GM23248 (cell line): ENCODE data around the gene GHRL. TPM values are rescaled to one million over a fixed set of nuclear protein-coding genes. Genes with fewer than 3 reads are reported as not detected.

Source experiments
- DNase-seq: peaks from one replicate; pipeline ENCODE4 v3.0.0-alpha.2; 2015
- H2AFZ ChIP-seq: fragments of 200-600 bp; sonication (generic); 2 replicates; pipeline ENCODE4 v1.6.1; 2016; ENCODE audit warnings: antibody characterized with exemption
- H3F3A ChIP-seq: fragments of 200-600 bp; sonication (generic); 2 replicates; pipeline ENCODE4 v1.6.1; 2016; ENCODE audit warnings: mild to moderate bottlenecking, antibody characterized with exemption, mixed run types; ENCODE audit not compliant: insufficient read depth
- H3K27ac ChIP-seq: fragments of 200-600 bp; sonication (generic); 2 replicates; pipeline ENCODE4 v1.5.1; 2016; ENCODE audit warnings: mild to moderate bottlenecking
- H3K27me3 ChIP-seq: fragments of 200-600 bp; sonication (generic); replicated peaks from 2 replicates; pipeline ENCODE4 v1.6.1; 2016; ENCODE audit warnings: mild to moderate bottlenecking; ENCODE audit not compliant: insufficient read depth
- H3K36me3 ChIP-seq: fragments of 200-600 bp; sonication (generic); 2 replicates; pipeline ENCODE4 v1.6.1; 2016; ENCODE audit warnings: low read depth, mild to moderate bottlenecking
- H3K4me1 ChIP-seq: fragments of 200-600 bp; sonication (generic); 2 replicates; pipeline ENCODE4 v1.6.1; 2016; ENCODE audit warnings: mild to moderate bottlenecking; ENCODE audit not compliant: insufficient read depth
- H3K4me2 ChIP-seq: fragments of 200-600 bp; sonication (generic); one replicate; pipeline ENCODE4 v1.6.1; 2016; ENCODE audit warnings: mild to moderate bottlenecking; ENCODE audit not compliant: unreplicated experiment
- H3K4me3 ChIP-seq: fragments of 200-600 bp; sonication (generic); 2 replicates; pipeline ENCODE4 v1.5.1; 2016; ENCODE audit warnings: mild to moderate bottlenecking
- H3K79me2 ChIP-seq: fragments of 200-600 bp; sonication (generic); 2 replicates; pipeline ENCODE4 v1.6.1; 2016; ENCODE audit warnings: mild to moderate bottlenecking; ENCODE audit not compliant: insufficient read depth
- H3K9ac ChIP-seq: fragments of 200-600 bp; sonication (generic); 2 replicates; pipeline ENCODE4 v1.6.1; 2016; ENCODE audit warnings: mild to moderate bottlenecking
- H3K9me2 ChIP-seq: fragments of 200-600 bp; sonication (generic); 2 replicates; pipeline ENCODE4 v1.6.1; 2016; ENCODE audit warnings: mixed run types, mild to moderate bottlenecking, moderate library complexity; ENCODE audit not compliant: insufficient read depth
- H3K9me3 ChIP-seq: fragments of 200-600 bp; sonication (generic); one replicate; pipeline ENCODE4 v1.6.1; 2017; ENCODE audit warnings: low read depth
- H4K20me1 ChIP-seq: fragments of 200-600 bp; sonication (generic); 2 replicates; pipeline ENCODE4 v1.6.0; 2016; ENCODE audit not compliant: insufficient read depth
- EZH2 ChIP-seq: fragments of 200-600 bp; sonication (generic); IDR thresholded peaks from 2 replicates; pipeline ENCODE4 v1.6.1; 2018; ENCODE audit warnings: antibody characterized with exemption, mild to moderate bottlenecking; ENCODE audit not compliant: insufficient read depth, poor library complexity, severe bottlenecking
- EZH2phosphoT487 ChIP-seq: fragments of 200-600 bp; sonication (generic); IDR thresholded peaks from 2 replicates; pipeline ENCODE4 v1.6.1; 2018; ENCODE audit warnings: antibody characterized with exemption, moderate library complexity, mild to moderate bottlenecking, low read depth; ENCODE audit not compliant: insufficient read depth
- WGBS, 2 experiments: methylation state at CpG; one replicate each; pipeline ENCODE4 v1.1.6; 2015 to 2017; ENCODE audit warnings: low lambda C conversion rate in 2 of 2, low coverage in 1 of 2; ENCODE audit errors: missing lambda C conversion rate in 2 of 2; 5-methylcytosine and 5-hydroxymethylcytosine counted together
- in situ Hi-C: fragments of 300-500 bp; cut with MboI; formaldehyde crosslinking; loops from 2 replicates; pipeline ENCODE4 v1.15.0; 2020
- polyA plus RNA-seq: library from polyadenylated mRNA; unstranded; fragments of >200 nt; fragmentation: Nextera tagmentation; extraction: Ambion mirVana; gene quantifications from 2 replicates; pipeline ENCODE4 v1.2.1, GENCODE V29; 2016
- total RNA-seq: library from RNA; depleted of rRNA; stranded (reverse); fragments of >200 nt; shearing (Covaris generic); gene quantifications from 2 replicates; pipeline ENCODE4 v1.2.3, GENCODE V29; 2014

The GHRL gene
- total and polyA plus RNA-seq, 2 experiments from 2014 or later: 0.71 TPM; not detected in 1

DNA sequence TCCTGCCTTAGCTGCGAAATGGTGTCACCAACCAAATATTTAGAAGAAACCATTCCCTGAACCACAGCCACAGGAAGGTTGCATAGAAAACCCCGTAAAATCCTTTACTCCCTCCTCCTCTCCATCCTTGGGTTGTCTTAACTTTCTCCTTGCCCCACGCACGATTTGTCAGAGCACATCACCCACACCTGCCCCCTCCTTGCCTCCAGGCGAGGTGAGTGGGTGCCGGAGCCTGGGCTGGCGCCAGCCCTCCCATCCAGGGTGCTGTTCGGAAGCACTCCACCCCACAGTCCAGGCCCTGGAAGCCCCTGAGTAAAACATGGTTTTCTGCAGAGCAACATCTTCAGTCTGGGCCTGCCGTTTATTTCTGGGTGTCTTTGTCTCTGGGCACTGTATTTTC lies 3.7 kb downstream of the GHRL start:
- Histone ChIP-seq H3K4me1 (no peaks in the 10 kb centered on the region), H3K4me3 (no peak overlapping the region), H3K9me3 (no peaks in the 10 kb centered on the region), H3K27me3 (no peaks in the 10 kb centered on the region), H3F3A (no peaks in the 10 kb centered on the region), H3K36me3 (no peaks in the 10 kb centered on the region), H4K20me1 (no peaks in the 10 kb centered on the region), H3K9ac (no peak overlapping the region), H3K4me2 (no peak overlapping the region), H3K27ac (no peak overlapping the region), H3K9me2 (no peaks in the 10 kb centered on the region), H2AFZ (no peak overlapping the region), H3K79me2 (no peaks in the 10 kb centered on the region)
- 87 to 92% methylated on average over 9 of the region's 9 CpGs for WGBS, 2 experiments
- no peak for DNase-seq
- TF ChIP-seq EZH2: no peak
- no peak for TF ChIP-seq EZH2phosphoT487
- in situ Hi-C loops: no loop called here

DNA sequence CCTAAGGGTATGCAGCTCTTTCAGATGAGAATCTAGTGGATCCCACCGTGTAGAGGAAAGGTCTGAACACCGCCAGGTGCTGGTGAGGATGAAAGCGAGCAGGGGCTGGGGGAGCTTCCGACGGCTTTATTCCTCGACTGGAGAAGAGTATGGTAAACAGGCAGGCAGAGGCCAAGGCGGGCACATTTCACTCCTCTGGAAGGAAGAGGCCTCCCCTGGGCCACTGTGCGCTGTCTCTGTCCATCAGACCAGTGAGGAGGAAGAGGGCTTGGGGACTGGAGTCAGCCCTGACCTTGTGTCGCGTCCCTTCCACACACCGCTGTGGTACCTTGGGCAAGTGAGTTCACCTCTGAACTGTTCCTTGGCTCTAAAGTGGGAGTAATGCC lies 4.2 kb downstream of the GHRL start:
- H3K4me1 ChIP-seq: no peaks in the 10 kb centered on the region
- no peak overlapping the region for H3K9ac ChIP-seq
- H3K79me2 ChIP-seq: no peaks in the 10 kb centered on the region
- H3K27ac ChIP-seq: no peak overlapping the region
- H2AFZ ChIP-seq: no peak overlapping the region
- H3K4me3 ChIP-seq: no peak overlapping the region
- H3K4me2 ChIP-seq: no peak overlapping the region
- H3K27me3 ChIP-seq: no peaks in the 10 kb centered on the region
- TF ChIP-seq EZH2phosphoT487: no peak
- no peak for TF ChIP-seq EZH2
- H4K20me1 ChIP-seq: no peaks in the 10 kb centered on the region
- WGBS, 2 experiments: 95 to 99% methylated on average over 11 of the region's 11 CpGs
- no peaks in the 10 kb centered on the region for H3F3A ChIP-seq
- in situ Hi-C loops: no loop called here
- peaks cover under 1% of the 10 kb centered on the region; the same call in 1 of the 2 replicates for H3K36me3 ChIP-seq
- no peak for DNase-seq
- no peaks in the 10 kb centered on the region for H3K9me3 ChIP-seq
- H3K9me2 ChIP-seq: no peaks in the 10 kb centered on the region

GRCh38 chr3:10287936-10288574 lies 4.7 kb downstream of the GHRL start:
- no peaks in the 10 kb centered on the region for H3K9me3 ChIP-seq
- WGBS, 2 experiments: 88% methylated on average over 11 to 12 of the region's 12 CpGs
- H3K36me3 ChIP-seq: peaks cover 6% of the 10 kb centered on the region; the same call in 1 of the 2 replicates
- no peaks in the 10 kb centered on the region for H3K27me3 ChIP-seq
- H3K79me2 ChIP-seq: no peaks in the 10 kb centered on the region
- TF ChIP-seq EZH2phosphoT487 (no peak), EZH2 (no peak)
- no peak overlapping the region for H3K27ac ChIP-seq
- H3K9ac ChIP-seq: no peak overlapping the region
- in situ Hi-C loops: no loop called here
- H3K4me1 ChIP-seq: no peaks in the 10 kb centered on the region
- H3F3A ChIP-seq: no peaks in the 10 kb centered on the region
- H4K20me1 ChIP-seq: no peaks in the 10 kb centered on the region
- no peak for DNase-seq
- H3K4me3 ChIP-seq: no peak overlapping the region
- H3K9me2 ChIP-seq: no peaks in the 10 kb centered on the region
- H3K4me2 ChIP-seq: no peak overlapping the region
- no peak overlapping the region for H2AFZ ChIP-seq

- H3K9ac ChIP-seq: no peak overlapping the region
- H3K4me2 ChIP-seq: no peak overlapping the region
- no peak overlapping the region for H3K27ac ChIP-seq
- peaks cover 3% of the 10 kb centered on the region for H3F3A ChIP-seq
- peak; percentile 41 for DNase-seq
- no peak for TF ChIP-seq EZH2phosphoT487
- H3K27me3 ChIP-seq: no peaks in the 10 kb centered on the region
- H4K20me1 ChIP-seq: peaks cover 3% of the 10 kb centered on the region; the same call in 1 of the 2 replicates
- in situ Hi-C loops: no loop called here
- H3K36me3 ChIP-seq: peaks cover 7% of the 10 kb centered on the region; the same call in 1 of the 2 replicates
- no peaks in the 10 kb centered on the region for H3K79me2 ChIP-seq
- H3K4me3 ChIP-seq: no peak overlapping the region
- WGBS, 2 experiments: 96 to 97% methylated on average over 2 of the region's 2 CpGs
- H3K9me3 ChIP-seq: no peaks in the 10 kb centered on the region
- peaks cover 8% of the 10 kb centered on the region for H3K4me1 ChIP-seq
- no peaks in the 10 kb centered on the region for H3K9me2 ChIP-seq
- H2AFZ ChIP-seq: no peak overlapping the region
These were observed 6.0 kb downstream of the GHRL start for GRCh38 chr3:10286596-10287295.
